HL-60/S4 treated with phorbol 12-myristate 13-acetate at 8.2 ng/mL for 4 days and 3 days (cell line): Measurements from ENCODE around the gene MAPK8.
"Not testable (repeated sequence)": the region's sequence is repeated elsewhere in the genome, so short reads cannot be mapped to it uniquely, and the experiment has no call there.

Experiments used
- in situ Hi-C: fragments of 300-500 bp; cut with MboI; formaldehyde crosslinking; loops from 2 replicates; pipeline ENCODE4 v1.15.0; 2022; ENCODE audit warnings: low sequenced_read_pairs

The MAPK8 gene

GRCh38 chr10:48414160-48414559 lies 107.7 kb downstream of the MAPK8 start:
- in situ Hi-C loops, result no loop called here

GRCh38 chr10:48414778-48415177 lies 108.3 kb downstream of the MAPK8 start:
- in situ Hi-C loops, result no loop called here

DNA sequence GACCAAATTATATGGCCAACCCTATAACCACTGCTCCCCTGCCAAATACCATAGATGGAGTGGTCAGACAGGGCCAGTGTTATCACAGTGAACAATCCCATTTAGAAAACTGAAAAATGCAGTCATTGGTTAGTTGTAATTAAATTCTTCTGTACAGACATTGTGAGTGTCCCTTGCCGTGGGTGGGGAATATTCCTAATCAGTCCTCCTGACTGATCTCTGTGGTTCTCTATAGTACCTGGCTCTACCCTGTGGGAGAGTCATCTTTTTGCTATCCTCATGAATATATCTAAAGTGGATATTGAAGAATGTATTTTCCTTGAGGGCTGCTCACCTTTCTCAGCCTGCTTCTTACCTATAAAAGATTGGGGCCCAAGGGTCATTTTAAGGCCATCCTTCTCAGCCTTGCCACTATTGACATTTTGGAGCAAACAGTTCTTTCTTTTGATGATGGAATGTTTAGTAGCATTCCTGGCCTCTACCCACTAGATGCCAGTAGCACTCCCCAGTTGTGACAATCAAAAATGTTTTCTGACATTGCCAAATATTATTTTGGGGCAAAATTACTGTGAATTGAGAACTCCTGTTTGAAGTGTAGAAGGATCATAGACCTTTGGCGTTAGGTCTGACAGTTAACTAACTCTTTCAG lies 110.2 kb downstream of the MAPK8 start:
- in situ Hi-C loops, result no loop called here

DNA sequence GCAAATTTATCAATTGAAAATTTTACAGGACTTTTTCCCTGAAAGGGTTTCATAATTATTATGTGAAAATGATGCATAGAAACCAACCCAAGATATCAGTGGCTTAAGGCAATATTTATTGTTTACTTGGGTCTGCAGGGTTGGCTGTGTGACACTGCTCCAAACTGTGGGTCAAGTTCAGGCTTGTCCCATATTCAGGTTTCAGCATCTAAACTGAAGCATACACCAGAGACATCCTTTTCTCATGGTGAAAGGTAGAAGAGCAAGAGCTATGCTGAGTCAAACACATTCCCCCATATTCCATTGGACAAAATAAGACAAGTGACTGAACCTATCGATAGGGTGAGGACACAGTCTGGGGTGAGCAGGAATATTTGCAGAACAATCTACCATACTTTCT lies 110.9 kb downstream of the MAPK8 start:
- in situ Hi-C loops, result no loop called here

DNA sequence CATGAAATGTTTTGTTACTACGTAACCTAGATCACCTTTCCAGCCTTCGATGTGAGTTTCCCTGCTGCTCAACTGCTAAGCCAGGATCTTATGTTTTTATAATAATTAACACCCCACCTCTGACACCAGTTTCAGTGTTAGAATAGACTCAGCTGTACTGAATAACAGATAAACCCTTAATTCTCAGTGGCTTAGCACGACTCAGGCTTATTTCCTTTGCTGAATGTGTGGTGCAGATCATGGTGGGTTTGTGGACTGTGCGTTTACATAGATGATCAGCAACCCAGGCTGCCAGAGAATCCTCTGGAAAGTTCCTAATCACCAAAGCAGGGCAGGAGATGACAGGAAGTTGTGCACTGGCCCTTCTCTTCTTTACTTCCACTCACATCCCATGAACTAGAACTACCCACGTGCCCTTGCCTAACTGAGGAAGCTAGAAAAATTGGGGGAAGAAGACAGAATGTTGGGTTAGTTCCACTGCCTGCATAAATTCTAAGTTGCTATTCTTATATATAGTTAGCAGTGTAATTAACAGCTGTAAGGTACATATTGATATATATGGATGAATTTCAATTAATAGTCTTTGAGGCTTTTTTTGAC lies 111.8 kb downstream of the MAPK8 start:
- in situ Hi-C loops, result no loop called here

DNA sequence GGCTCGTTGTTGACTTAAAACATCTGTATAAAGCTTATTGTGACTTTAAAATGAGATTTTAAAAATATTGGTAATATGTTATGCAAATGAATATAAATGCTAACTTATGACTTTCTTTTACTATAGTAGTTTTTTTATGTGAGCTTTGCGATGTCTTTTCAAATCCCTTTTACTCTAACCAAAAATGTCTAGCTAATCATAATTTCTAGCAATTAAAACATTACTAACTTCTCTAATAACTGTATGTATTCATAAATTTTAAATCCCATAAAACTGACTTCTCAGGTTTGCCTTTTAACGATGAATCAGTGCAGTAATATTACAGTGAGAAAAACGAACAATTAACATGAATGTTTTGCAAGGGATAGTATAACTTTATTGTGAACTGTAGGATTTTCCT lies 113.2 kb downstream of the MAPK8 start:
- in situ Hi-C loops, result no loop called here

DNA sequence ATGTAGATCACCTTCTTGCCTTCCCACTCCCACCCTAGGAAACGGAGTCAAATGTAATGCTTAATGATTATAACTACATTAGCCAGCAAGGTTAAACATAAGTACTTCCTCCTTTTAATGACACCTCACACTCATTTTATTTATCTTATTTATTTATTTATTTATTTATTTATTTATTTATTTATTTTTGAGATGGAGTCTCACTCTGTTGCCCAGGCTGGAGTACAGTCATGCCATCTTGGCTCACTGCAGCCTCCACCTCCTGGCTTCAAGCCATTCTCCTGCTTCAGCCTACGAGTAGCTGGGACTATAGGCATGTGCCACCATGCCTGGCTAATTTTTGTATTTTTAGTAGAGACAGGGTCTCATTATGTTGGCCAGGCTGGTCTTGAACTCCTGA lies 115.4 kb downstream of the MAPK8 start:
- in situ Hi-C loops, result not testable (repeated sequence)

DNA sequence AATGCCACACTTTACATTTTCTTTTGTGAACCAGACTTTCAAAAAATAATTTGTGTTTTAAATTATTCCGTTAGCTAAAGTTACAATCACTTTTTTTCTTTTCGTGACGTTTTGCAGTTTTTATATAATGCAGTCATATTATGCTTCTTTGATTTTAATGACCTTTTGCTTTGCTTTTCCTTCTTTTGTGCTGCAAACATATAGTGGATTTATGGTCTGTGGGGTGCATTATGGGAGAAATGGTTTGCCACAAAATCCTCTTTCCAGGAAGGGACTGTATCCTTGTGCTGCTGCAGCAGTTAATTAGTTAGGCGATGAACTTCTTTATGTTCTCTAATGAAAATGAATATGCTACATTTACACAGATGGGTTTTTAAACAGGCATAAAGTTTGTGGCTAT lies 117.4 kb downstream of the MAPK8 start:
- in situ Hi-C loops, result no loop called here

DNA sequence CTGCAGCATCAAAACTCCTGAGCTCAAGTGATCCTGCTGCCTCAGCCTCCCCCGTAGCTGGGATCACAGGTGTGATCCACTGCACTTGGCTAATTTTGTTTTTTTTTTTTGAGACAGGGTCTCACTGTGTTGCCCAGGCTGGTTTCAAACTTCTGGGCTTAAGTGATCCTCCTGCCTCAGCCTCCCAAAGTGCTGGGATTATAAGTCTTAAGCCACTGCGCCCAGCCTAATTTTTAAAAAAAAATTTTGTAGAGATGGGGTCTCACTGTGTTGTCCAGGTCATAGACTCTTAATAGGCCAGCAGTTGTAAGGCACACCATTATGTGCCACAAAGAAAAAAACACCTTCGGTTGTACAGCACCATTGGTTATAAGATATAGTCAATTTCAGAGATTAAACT lies 122.4 kb downstream of the MAPK8 start:
- in situ Hi-C loops, result no loop called here

DNA sequence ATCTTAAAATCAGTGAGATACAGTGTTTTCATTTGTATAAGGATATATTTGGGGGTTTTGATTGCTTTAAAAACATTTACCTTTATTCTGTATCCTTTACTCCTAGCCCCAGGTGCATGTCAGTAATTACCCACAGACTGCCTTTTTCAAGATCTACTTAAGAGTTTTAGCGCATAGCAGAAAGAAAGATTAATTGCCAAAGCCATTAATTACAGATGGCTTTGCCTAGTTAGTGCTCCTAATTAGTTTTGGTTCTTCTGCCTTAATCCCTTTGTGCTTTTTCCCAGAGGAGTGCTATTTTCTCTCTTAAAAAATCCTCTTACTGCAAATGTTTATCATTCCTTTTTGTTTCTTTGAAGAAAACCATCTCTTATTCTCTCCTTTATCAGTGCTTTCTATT lies 122.8 kb downstream of the MAPK8 start:
- in situ Hi-C loops, result no loop called here

DNA sequence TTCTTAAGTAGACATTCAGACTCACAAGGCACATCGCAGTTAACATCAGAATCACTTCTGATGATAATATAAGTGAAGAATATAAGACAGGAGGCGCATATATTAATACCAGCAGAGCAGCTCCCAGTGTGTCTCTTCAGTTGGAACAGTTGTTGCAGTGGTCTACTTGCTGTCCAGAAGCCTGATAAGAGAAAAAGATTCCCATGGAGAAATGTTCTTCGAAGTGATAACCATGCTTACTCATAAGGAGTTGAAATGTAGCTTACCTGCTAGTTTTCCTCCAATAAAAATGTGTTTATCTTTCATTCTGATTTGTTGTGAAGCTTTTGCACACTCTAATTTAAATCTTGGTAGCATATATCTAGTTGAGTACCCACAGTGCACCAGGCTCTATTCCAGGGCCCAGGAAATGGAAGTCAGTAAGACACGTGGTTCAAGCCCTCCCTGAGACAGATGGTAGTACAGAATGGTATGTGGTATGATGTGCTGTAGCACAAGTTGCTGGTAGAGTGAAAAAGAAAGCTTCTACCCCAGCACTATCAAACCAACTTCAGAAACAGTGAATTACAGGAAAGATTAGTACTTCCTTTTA lies 124.0 kb downstream of the MAPK8 start:
- in situ Hi-C loops, result no loop called here

- in situ Hi-C loops, result no loop called here
Observed at GRCh38 chr10:48431871-48432270, 125.4 kb downstream of the MAPK8 start.

- in situ Hi-C loops, result no loop called here
Observed at GRCh38 chr10:48437546-48437945, 131.1 kb downstream of the MAPK8 start.

GRCh38 chr10:48439031-48439430 lies 132.6 kb downstream of the MAPK8 start:
- in situ Hi-C loops, result no loop called here

DNA sequence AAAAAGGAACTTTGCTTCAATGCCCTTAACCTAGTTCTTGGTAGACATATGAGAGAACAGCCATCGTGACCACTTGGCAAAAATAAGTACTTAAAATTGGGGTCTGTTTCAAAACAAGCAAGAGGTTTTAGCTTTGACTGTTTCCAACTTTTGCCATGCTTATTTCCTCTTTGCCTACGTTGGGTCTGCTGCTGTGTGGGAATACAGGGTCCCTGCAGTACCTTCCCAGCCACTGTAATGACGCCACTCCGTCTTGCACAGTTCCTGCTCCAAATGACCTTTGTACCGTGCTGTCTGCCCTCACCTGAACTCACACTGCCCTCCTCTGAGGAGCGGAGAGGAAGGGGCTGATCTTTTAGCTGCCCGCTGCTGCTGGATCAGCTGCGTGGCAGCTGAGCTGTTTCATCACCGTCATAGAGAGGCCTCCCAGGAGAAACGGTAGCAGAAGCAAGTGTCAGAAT lies 133.1 kb downstream of the MAPK8 start:
- in situ Hi-C loops, result no loop called here

- in situ Hi-C loops, result no loop called here
Observed at GRCh38 chr10:48440771-48441170, 134.3 kb downstream of the MAPK8 start.

GRCh38 chr10:48442090-48442808 lies 135.8 kb downstream of the MAPK8 start:
- in situ Hi-C loops, result no loop called here

- in situ Hi-C loops, result no loop called here
Observed at GRCh38 chr10:48442809-48443177, 136.3 kb downstream of the MAPK8 start.

- in situ Hi-C loops, result no loop called here
Observed at GRCh38 chr10:48444266-48444665, 137.8 kb downstream of the MAPK8 start.

DNA sequence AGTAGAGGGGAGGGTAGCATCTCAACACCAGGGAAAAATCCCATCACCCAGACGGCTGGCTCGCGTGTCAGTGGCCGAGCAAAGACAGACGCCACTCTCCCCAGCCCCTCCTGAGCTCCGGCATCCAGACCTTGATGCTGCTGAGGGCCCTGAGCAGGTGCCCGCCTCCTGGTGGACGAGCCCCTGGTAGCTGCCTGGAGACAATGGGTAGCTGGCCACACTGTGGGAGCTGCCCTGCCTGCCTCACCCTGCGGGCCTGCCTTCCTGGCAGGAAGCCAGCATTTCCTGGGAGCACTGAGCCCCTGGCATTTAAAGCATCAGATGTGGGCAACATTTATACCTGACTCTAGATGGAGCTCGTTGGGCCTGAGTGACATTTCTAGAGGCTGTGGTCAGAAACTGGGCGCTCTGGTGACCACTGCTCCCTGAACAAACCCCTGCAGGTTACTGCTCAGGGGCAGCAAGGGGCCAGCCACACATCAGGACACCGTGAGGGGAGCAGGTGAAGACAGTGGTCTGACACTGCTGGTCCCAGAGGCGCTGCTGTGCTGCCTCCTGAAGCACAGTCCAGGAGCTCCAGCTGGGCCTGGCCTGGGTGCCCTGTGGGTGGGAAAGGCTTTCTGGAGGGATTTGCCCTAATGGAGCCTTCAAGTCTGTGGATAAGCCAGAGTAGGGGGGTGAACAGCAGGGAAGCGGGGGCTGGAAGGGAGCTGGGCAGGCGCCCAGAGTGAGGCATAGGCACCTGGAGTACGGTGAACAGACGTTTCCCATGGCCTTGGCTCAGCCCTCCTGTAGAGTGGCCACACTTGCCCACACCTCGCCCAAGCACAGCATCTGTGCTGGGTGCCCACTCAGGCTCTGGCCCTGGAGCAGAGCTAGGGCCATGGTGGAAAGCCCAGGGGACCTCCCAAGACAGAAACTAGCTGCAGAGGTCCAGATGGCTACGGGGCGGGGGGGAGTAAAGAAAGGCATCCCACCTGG lies 138.7 kb downstream of the MAPK8 start:
- in situ Hi-C loops, result no loop called here

DNA sequence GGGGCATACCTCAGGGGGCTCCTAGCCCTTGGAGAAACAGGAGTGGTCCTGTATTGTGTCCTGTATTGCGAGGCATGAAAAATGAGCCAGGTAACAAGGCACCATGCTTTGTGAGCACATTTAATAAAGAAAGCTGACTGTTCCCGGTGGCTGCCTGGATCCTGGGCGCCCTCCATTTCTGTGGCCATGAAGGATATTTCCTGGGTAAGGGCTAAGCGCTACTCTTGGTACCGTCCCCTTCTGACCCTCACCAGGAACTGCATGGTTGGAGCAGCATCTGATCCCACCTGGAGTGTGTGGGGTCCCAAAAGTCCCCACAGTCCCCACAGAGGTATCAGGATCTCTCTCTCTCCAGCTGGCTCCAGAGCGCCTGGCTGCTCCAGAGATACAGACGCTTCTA lies 139.5 kb downstream of the MAPK8 start:
- in situ Hi-C loops, result no loop called here
